Loucy (cell line): ENCODE measurements around the gene TPMT.

Source experiments
- H2AFZ ChIP-seq: fragments of 200-600 bp; sonication (generic); 2 replicates; pipeline ENCODE4 v1.6.0; 2016; ENCODE audit warnings: antibody characterized with exemption, mild to moderate bottlenecking, low read length, moderate library complexity
- H3F3A ChIP-seq: fragments of 200-600 bp; 2 replicates; pipeline ENCODE4 v1.6.0; 2016; ENCODE audit warnings: antibody characterized with exemption, low read depth, mild to moderate bottlenecking
- H3K27me3 ChIP-seq: fragments of 200-600 bp; sonication (generic); 2 replicates; pipeline ENCODE4 v1.6.1; 2014; ENCODE audit warnings: low read length, mild to moderate bottlenecking; ENCODE audit not compliant: insufficient read depth, poor library complexity, severe bottlenecking
- H3K36me3 ChIP-seq: fragments of 200-600 bp; sonication (generic); 2 replicates; pipeline ENCODE4 v1.6.1; 2016; ENCODE audit warnings: low read length; ENCODE audit not compliant: insufficient read depth
- H3K4me1 ChIP-seq: fragments of 200-600 bp; sonication (generic); 2 replicates; pipeline ENCODE4 v1.5.1; 2014; ENCODE audit warnings: low read length, mild to moderate bottlenecking; ENCODE audit not compliant: insufficient read depth, poor library complexity, severe bottlenecking
- H3K4me2 ChIP-seq: fragments of 200-600 bp; sonication (generic); 2 replicates; pipeline ENCODE4 v1.6.0; 2014; ENCODE audit warnings: antibody characterized with exemption, low read length, low read depth, mild to moderate bottlenecking; ENCODE audit not compliant: poor library complexity, severe bottlenecking
- H3K4me3 ChIP-seq: fragments of 200-600 bp; sonication (generic); 2 replicates; pipeline ENCODE4 v1.5.1; 2014; ENCODE audit warnings: low read length, mild to moderate bottlenecking, mixed read lengths; ENCODE audit not compliant: poor library complexity, severe bottlenecking
- H3K79me2 ChIP-seq: fragments of 200-600 bp; sonication (generic); 2 replicates; pipeline ENCODE4 v1.6.1; 2014; ENCODE audit warnings: low read length; ENCODE audit not compliant: insufficient read depth
- H3K9ac ChIP-seq: fragments of 200-600 bp; sonication (generic); 2 replicates; pipeline ENCODE4 v1.6.0; 2014; ENCODE audit warnings: mild to moderate bottlenecking, low read depth, low read length, moderate library complexity; ENCODE audit not compliant: poor library complexity, severe bottlenecking
- H3K9me2 ChIP-seq: fragments of 200-600 bp; sonication (generic); replicated peaks from 2 replicates; pipeline ENCODE4 v1.6.1; 2016; ENCODE audit warnings: low read depth, low read length, mixed read lengths
- H3K9me3 ChIP-seq: fragments of 200-600 bp; sonication (generic); 2 replicates; pipeline ENCODE4 v1.6.1; 2014; ENCODE audit warnings: mild to moderate bottlenecking, antibody characterized with exemption, low read length, low read depth; ENCODE audit not compliant: insufficient read depth
- H4K20me1 ChIP-seq: fragments of 200-600 bp; sonication (generic); 2 replicates; pipeline ENCODE4 v1.6.0; 2014; ENCODE audit warnings: antibody characterized with exemption, low read length, mild to moderate bottlenecking; ENCODE audit not compliant: insufficient read depth, poor library complexity, severe bottlenecking
- CTCF ChIP-seq: fragments of 200-600 bp; sonication (generic); conservative IDR thresholded peaks from 2 replicates; pipeline ENCODE4 v1.5.1; 2014; ENCODE audit warnings: mild to moderate bottlenecking, antibody characterized with exemption, low read length
- EZH2phosphoT487 ChIP-seq: fragments of 200-600 bp; IDR thresholded peaks from 2 replicates; pipeline ENCODE4 v1.6.1; 2018; ENCODE audit warnings: antibody characterized with exemption, mild to moderate bottlenecking, moderate library complexity, borderline replicate concordance

The TPMT gene

DNA sequence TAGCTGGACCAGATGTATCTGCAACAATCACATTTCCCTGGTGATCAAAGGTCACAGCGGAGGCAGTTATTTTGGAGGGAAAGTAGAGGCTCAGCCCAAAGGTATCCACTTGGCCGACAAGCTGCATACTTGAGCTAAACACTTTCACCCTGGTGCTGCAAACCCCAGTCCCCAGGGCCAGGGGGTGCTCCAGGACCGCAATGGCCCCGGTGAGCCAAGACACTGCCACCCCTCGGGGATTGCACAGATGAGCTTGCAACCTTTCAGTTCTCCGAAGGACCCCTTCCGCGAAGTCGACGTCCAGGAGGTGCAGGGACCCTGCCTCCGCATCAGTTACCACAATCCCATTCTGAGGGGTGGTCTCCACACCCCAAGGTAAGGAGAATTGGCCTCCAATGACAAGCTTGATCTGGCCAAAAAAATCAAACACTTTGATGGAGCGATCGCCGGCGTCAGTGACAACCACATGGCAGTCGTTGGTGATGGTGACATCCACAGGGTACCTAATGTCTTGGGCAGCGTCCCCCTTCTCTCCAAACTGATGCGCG, 33.2 kb downstream of the TPMT start:
- TF ChIP-seq CTCF: peak; percentile 68
- no peak for TF ChIP-seq EZH2phosphoT487
- Histone ChIP-seq H3K9ac (no peak overlapping the region), H3K27me3 (peaks cover 21% of the 10 kb centered on the region), H3K4me3 (no peak overlapping the region), H3K9me2 (no peaks in the 10 kb centered on the region), H3K79me2 (no peaks in the 10 kb centered on the region), H4K20me1 (no peaks in the 10 kb centered on the region), H3K4me2 (no peak overlapping the region), H3K4me1 (no peaks in the 10 kb centered on the region), H3K36me3 (no peaks in the 10 kb centered on the region), H3K9me3 (no peaks in the 10 kb centered on the region), H2AFZ (no peak overlapping the region), H3F3A (no peaks in the 10 kb centered on the region)

DNA sequence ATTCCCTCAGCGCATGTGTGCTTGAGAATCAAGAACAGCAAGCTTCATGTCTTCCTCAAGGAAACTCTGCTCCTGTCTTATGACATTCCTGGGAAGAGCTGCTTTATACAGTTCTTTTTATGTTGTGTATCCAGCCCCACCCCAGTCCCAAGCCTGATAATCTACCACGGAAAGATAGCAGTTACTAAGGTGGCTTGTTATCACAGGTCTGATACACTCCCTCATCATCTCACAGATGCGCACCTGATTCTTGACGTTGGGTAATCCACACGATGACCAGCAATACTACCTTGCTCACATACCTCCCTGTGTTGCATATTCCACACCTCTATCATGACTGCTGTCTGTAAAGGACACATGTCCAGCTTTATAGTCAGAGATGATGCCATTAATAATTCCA, 35.6 kb downstream of the TPMT start:
- no peaks in the 10 kb centered on the region for H3F3A ChIP-seq
- no peaks in the 10 kb centered on the region for H3K79me2 ChIP-seq
- TF ChIP-seq EZH2phosphoT487 (no peak), CTCF (no peak)
- H3K9me3 ChIP-seq: no peaks in the 10 kb centered on the region
- H3K9me2 ChIP-seq: no peaks in the 10 kb centered on the region
- H3K36me3 ChIP-seq: no peaks in the 10 kb centered on the region
- peaks cover 25% of the 10 kb centered on the region for H3K27me3 ChIP-seq
- no peak overlapping the region for H3K4me3 ChIP-seq
- H3K4me1 ChIP-seq: no peaks in the 10 kb centered on the region
- H3K9ac ChIP-seq: no peak overlapping the region
- no peaks in the 10 kb centered on the region for H4K20me1 ChIP-seq
- H2AFZ ChIP-seq: no peak overlapping the region
- H3K4me2 ChIP-seq: no peak overlapping the region

- H3K36me3 ChIP-seq: no peaks in the 10 kb centered on the region
- H3K27me3 ChIP-seq: peaks cover 34% of the 10 kb centered on the region
- no peak overlapping the region for H3K4me3 ChIP-seq
- no peaks in the 10 kb centered on the region for H3K9me3 ChIP-seq
- no peak overlapping the region for H3K4me2 ChIP-seq
- H3K4me1 ChIP-seq: no peaks in the 10 kb centered on the region
- H3F3A ChIP-seq: no peaks in the 10 kb centered on the region
- H2AFZ ChIP-seq: no peak overlapping the region
- no peaks in the 10 kb centered on the region for H4K20me1 ChIP-seq
- H3K9me2 ChIP-seq: no peaks in the 10 kb centered on the region
- no peak overlapping the region for H3K9ac ChIP-seq
- TF ChIP-seq EZH2phosphoT487: no peak
- TF ChIP-seq CTCF: no peak
- no peaks in the 10 kb centered on the region for H3K79me2 ChIP-seq
Measured at GRCh38 chr6:18118330-18118729, 36.5 kb downstream of the TPMT start.
